ENCODE results near the gene HES5.
A peak's percentile ranks its signal among the peaks of the same experiment; 100 is the strongest.
"Not testable (repeated sequence)": the region's sequence is repeated elsewhere in the genome, so short reads cannot be mapped to it uniquely, and the experiment has no call there.

The HES5 gene

DNA sequence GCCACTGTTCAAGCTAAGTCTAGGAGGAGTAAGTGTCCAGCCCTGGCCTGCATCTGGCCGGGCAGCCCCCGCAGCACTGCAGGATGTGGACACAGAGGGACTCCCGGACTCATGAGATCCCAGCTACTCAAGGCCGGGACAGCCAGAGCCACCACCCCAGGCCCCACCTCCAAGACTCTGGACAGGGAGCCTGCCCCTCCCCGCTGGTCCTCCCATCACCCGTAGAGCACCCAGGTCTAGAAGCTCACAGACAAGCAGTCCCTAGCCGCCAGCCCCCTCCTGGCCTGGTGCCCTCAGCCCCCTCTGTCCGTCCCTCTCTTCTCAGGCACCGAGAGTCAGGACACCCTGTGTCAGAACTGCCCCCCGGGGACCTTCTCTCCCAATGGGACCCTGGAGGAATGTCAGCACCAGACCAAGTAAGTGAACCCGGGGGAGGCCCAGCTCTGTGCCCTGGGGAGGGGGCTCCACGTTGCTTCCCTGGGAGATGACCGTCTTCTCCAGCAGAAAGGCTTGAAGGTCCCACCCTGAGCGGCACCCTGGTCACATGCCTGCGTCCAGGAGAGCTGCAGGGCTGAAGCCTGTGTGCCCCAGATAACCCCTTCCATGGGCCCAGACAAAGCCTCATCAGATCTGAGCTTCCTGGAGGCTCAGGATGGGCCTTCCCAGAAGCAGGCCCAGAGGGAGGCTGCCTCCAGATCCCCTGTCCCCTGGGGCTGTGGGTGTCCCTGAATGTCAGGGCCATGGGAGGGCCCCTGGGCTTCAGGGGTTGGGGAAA is 30.4 kb upstream of the HES5 start:
- no peak for DNase-seq (ENCODE audit: low spot score)

GRCh38 chr1:2559509-2560298 is 29.6 kb upstream of the HES5 start:
- DNase-seq (ENCODE audit: low spot score), result no peak

GRCh38 chr1:2558861-2559260 is 28.8 kb upstream of the HES5 start:
- no peak for DNase-seq (ENCODE audit: low spot score)

GRCh38 chr1:2558420-2558819 is 28.4 kb upstream of the HES5 start:
- no peak for DNase-seq (ENCODE audit: low spot score)

- DNase-seq (ENCODE audit: low spot score), result no peak
These were observed 27.7 kb upstream of the HES5 start for GRCh38 chr1:2557482-2558400.

DNA sequence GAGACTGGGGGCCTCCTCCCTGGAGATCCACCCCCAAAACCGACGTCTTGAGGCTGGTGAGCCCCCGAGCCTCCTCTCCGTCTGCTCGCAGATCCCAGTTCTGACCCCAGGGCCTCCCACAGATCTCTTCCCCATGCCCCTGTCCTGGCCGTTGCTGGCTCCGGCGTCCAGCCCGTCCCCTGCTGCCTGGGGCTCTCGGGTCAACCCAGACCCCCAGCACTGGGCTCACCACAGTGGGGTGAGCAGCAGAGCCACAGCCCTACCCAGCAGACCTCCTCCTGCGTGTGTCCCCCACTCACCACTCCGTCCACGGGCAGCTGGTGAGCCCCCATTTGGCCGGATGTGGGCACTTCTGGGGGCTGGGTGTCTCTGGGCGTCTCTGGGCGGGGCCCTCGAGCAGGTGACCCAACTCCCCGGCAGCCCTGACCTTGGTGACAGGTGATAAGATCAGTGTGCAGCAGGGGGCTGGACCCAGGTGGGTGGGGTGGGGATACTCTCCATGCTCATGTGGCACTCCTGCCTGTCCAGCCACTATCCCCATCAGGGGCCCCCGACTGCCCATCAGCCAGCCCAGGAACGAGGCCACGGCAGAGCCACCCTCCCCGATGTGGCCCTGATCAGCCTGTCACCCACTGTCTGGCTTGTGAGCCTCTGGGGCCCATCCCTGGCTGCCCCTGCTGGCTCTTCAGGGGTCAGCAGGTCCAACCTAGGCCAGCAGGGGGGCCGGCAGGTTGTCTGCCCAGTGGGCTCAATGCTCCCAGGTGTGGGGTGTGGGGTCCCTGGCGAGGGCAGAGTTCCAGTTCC is 26.8 kb upstream of the HES5 start:
- no peak for DNase-seq (ENCODE audit: low spot score)

GRCh38 chr1:2556277-2556677 is 26.2 kb upstream of the HES5 start, which contains the start of gene TNFRSF14:
Gene TNFRSF14 (plus strand): TSS chr1:2556371. CDS start chr1:2556665, 294 bp downstream.
- DNase-seq (ENCODE audit: low spot score), result peak; percentile 25

- no peak for DNase-seq (ENCODE audit: low spot score)
These were observed 25.7 kb upstream of the HES5 start for GRCh38 chr1:2555634-2556276.

- DNase-seq (ENCODE audit: low spot score), result peak; percentile 28
These were observed 24.7 kb upstream of the HES5 start for GRCh38 chr1:2554621-2555387.

- no peak for DNase-seq (ENCODE audit: low spot score)
These were observed 24.0 kb upstream of the HES5 start for GRCh38 chr1:2553871-2554620.

DNA sequence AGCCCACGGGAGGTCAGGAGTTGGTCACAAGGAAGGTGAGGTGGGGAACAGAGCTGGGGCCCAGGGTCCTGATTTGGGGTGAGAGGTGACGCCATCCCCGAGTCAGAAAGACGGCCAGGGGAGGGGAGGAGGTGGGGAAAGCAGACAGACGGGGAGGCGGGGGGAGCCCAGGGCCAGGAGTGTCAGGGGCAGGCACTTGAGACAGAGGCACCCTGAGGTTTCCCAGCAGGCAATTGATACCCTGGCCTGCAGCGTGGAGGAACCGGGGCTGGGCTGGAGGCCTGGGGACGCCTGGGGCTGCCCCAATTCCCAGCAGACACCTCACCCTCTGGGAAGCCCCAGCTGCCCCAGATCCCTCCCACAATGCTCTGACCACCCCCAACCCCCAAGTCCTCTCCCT is 23.0 kb upstream of the HES5 start:
- not testable (repeated sequence) for DNase-seq (ENCODE audit: low spot score)

GRCh38 chr1:2552189-2552588 is 22.1 kb upstream of the HES5 start:
- DNase-seq (ENCODE audit: low spot score), result no peak

- not testable (repeated sequence) for DNase-seq (ENCODE audit: low spot score)
These were observed 21.5 kb upstream of the HES5 start for GRCh38 chr1:2551544-2551943.

- DNase-seq (ENCODE audit: low spot score), result not testable (repeated sequence)
These were observed 20.3 kb upstream of the HES5 start for GRCh38 chr1:2550309-2550861.

- not testable (repeated sequence) for DNase-seq (ENCODE audit: low spot score)
These were observed 19.4 kb upstream of the HES5 start for GRCh38 chr1:2549367-2550029.

DNA sequence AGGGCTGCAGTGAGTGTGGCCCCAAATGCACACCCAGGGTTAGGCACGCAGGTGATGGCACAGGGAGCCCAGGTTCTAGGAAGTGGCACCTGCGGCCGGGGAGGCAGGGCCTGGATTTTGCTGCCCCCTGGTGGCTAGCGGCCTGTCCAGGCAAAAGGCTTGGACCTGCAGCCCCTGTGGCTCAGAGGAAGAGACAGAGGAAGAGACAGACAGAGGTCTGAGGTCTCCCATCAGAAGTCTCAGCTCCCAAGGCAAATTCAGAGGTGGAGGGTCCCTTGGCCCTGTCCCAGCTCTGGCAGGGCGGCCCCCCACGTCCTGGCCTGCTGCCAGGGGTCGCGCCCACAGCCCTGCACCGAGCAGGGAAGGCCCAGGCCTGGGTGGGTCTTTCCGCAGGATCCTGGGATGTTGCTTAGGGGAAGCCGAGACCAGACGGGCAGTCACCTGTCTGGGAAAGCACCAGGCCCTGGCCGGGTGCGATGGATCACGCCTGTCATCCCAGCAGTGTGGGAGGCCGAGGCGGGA is 18.1 kb upstream of the HES5 start:
- peak; percentile 86 for DNase-seq (ENCODE audit: low spot score)

DNA sequence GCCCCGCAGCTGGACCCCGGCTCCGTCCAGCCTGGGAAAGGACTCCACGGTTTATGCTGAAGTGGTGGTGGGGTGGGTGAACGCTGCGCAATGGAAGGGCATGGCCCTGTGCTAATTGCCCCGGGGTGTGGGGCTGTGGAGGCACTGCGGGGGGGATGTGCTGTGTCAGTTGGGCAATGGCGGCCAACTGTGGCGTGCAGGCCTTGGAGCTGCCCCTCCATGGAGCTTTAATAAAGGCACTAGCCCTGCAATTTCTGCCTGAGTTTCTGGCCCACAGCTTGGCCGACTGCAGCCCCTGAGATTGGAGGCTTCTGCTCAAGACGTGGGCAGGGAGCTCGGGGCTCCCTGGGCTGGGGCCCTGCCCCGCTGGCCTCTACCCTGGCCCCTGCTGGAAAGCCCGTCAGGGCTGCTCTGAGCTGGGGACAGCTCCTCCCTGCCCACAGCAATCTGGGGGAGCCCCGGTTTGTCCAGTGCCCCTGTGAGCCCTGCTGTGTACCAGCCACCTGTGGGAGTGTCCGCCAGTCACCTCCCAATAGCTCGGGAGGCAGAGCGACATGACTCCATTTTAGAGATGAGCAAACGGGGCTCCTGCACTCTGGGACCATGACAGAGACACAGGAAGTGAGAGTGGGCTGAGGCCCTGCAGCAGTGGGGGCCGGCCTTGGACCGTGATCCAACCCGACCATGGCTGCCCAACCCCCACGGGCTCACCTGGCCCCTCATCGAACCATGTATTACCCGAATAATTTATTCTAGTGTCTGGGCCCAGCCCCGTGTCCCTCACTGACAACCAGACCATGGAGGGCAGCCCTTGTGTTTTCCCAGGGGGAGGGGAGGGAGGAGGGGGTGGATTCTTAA is 17.4 kb upstream of the HES5 start:
- no peak for DNase-seq (ENCODE audit: low spot score)
